Stimulated activated effector memory CD8-positive, alpha-beta T cell treated with anti-CD3 and anti-CD28 coated beads, Interleukin-12 subunit alpha, Interleukin-12 subunit beta, amount 100 ng/mL, for 72 hours (primary cell): ENCODE measurements around the gene LINGO4.
A peak's percentile ranks its signal among the peaks of the same experiment; 100 is the strongest.

Experiments
- ATAC-seq: fragments of 150-1000 bp; cut with Tn5 transposase; 2 replicates; pipeline ENCODE4 v1.10.0; 2021
- DNase-seq, 2 donors: peaks; one replicate each; pipeline ENCODE4 v3.0.0; 2021 to 2022; ENCODE audit warnings: low spot score in 2 of 2
- H3K27ac Mint-ChIP-seq: one replicate; pipeline ENCODE4 v1.8.0; 2022; ENCODE audit warnings: mild to moderate bottlenecking, mixed read lengths
- H3K36me3 Mint-ChIP-seq: one replicate; pipeline ENCODE4 v1.8.0; 2022; ENCODE audit warnings: mild to moderate bottlenecking, mixed read lengths
- H3K4me1 Mint-ChIP-seq: one replicate; pipeline ENCODE4 v1.8.0; 2022; ENCODE audit warnings: mixed read lengths
- H3K4me3 Mint-ChIP-seq: one replicate; pipeline ENCODE4 v1.8.0; 2022; ENCODE audit warnings: mild to moderate bottlenecking, mixed read lengths
- H3K9me3 Mint-ChIP-seq: one replicate; pipeline ENCODE4 v1.8.0; 2022; ENCODE audit warnings: mixed read lengths

LINGO4 gene

DNA sequence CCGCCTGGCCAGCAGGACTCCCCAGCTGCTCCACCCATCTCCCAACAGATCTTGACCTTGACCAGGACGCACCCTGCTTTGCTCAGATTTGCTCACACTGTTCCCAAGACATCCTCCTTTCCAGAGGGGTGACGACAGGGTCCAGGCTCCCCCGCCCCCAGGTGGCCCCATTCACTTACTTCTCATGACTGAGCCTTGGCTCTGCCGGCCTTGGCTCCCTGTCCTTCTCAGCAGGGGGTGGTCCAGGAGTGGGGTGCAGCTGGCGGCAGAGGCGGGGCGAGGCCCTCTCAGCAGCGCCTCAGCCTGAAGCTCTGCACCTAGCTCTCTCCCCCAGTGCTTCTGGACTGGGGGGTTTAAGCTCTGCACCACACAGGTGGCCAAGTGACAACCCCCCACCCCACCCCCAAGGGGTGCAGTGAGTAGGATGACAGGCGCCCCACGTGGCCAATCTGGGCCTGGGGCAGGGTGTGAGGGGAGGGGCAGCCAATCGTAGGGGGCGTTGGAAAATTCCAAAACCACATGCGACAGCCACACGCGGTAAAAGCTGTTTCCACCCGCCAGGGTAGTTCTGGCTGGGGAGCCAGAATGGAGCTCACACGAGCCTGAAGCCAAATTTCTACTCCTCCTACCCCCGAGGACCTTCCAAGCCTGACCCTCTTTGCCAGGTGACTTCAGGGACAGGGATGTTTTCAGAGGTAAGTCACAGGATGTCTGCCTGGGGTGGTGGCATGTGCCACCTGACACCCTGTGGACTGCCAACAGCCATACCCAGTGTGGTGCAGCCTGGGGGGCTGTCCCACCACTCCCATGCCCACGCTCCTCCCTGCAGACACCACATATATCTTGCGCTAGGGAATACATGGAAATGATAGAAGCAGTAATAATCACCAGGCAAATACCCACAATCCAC, 20.8 kb upstream of the LINGO4 start:
- Mint-ChIP-seq H3K27ac (peak overlapping the region; percentile 92), H3K9me3 (no peaks in the 10 kb centered on the region), H3K36me3 (peaks cover 5% of the 10 kb centered on the region), H3K4me3 (peak overlapping the region; percentile 75), H3K4me1 (peaks cover 93% of the 10 kb centered on the region)
- DNase-seq (no peak), ATAC-seq (peak; percentile 20)

DNA sequence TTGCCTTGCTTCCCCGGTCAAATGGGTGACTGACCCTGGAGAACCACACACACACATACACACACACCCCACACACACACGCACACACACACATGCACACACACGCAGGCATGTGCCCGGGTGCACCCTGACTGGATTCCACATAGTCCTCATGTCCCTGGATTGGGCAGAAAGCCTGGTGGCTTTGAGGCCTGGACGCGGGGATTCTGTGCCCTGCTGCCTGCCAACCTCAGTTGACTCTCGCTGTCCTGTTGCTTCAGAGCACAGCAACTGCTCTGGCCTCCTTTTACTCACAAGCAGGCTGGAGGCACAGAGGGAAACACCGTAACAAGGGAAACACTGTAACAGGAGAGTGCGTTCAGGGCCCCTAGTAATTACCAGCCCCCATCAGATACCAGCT, 20.0 kb upstream of the LINGO4 start:
- Mint-ChIP-seq H3K4me3 (peak overlapping the region; percentile 75), H3K27ac (peak overlapping the region; percentile 92), H3K9me3 (no peaks in the 10 kb centered on the region), H3K4me1 (peaks cover 93% of the 10 kb centered on the region), H3K36me3 (peaks cover 5% of the 10 kb centered on the region)
- DNase-seq = no peak
- no peak for ATAC-seq

DNA sequence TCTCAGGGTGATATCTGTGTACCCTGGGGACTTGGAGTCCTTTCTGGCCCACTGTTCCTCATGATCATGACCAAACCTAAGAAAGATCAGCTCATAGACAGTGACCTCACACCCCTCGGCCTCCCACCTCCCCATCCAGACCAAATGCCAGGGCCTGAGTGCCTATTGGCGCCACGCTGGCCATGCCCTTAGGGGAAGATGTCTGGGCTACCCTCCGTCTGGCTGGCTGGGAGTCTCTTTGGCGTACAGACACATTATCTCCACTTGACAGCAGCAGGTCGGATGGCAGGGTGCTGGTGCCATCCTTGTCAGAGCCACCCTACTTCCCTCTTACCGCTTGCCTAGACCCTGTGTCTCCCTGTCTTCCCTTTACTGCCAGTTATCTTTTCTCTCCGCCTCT, 18.0 kb upstream of the LINGO4 start:
- DNase-seq (no peak), ATAC-seq (no peak)
- peak overlapping the region; percentile 75 for H3K4me3 Mint-ChIP-seq
- H3K27ac Mint-ChIP-seq = peak overlapping the region; percentile 92
- peaks cover 5% of the 10 kb centered on the region for H3K36me3 Mint-ChIP-seq
- no peaks in the 10 kb centered on the region for H3K9me3 Mint-ChIP-seq
- H3K4me1 Mint-ChIP-seq = peaks cover 93% of the 10 kb centered on the region

DNA sequence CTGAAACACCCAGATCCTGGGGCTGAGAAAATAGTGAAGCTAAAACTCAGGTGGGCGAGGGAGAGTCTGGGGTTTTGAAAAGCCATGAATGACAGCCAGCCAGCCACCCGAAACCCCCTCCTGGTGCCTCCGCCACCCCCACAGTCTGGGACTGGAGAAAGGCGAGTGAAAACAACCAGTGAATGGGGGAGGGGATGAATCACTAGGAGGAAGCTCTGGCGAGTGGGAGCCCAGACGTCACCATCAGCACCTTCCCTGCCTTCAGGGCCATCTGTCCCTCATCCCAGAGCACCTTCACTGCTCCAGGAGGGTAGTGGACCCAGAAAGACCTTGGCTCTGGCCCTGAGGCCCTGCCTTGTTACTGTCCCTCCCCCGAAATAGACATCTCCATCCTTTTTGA, 17.2 kb upstream of the LINGO4 start:
- DNase-seq = no peak
- ATAC-seq = peak; percentile 46
- Mint-ChIP-seq H3K27ac (peak overlapping the region; percentile 92), H3K4me3 (peak overlapping the region; percentile 75), H3K4me1 (peaks cover 93% of the 10 kb centered on the region), H3K36me3 (peaks cover 5% of the 10 kb centered on the region), H3K9me3 (no peaks in the 10 kb centered on the region)

DNA sequence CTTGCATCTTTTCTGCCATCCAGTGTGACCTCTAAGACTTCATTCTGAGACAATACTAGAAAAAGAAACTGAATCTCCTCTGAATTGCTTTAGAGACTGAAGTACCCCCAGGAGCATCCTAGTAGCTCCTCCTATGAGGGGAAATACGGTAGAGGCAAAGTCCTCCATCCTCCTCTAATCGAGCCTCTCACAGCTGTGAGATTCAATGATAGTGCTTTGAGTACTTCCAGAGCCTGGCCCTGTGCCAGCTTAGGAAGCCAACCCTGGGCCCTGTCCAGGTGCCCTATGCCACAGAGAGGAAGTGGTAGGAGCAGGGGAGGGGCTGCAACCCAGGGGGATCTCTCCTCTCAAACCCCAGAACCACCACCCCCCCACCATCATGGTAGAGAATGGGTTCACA, 15.7 kb upstream of the LINGO4 start:
- Mint-ChIP-seq H3K4me3 (peak overlapping the region; percentile 75), H3K36me3 (peaks cover 17% of the 10 kb centered on the region), H3K4me1 (peaks cover 100% of the 10 kb centered on the region), H3K27ac (peak overlapping the region; percentile 92), H3K9me3 (no peaks in the 10 kb centered on the region)
- no peak for DNase-seq
- ATAC-seq = no peak

DNA sequence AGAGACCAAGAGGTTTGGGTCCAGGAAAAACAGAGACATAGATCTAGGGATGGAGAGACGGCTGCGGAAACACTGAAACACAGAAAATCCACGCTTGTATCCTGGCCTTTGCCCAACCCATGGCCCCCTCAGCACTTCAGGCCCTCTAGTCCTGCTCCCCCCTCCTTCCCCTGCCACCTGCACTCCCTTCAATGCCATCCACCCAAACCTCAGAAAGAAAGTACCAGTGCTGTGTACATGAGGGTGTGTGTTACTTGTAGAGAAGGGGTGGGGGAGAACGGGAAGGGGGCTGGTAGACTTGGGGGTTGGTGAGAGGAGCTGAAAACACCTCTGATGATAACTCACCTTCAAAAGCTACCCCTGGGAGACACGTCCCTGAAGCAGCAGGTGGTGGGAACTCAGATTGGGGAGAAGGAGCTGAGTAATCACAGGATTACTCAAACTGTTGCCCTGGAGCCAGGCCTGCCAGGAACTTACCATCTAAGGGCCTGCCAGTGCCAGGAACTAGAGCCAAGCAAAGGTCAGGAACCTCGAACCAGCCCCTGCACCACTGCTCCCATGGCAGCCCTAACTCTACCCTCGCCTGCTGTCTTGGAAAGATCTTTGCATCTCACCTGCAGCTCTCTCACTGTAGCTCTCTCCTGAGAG, 14.9 kb upstream of the LINGO4 start:
- no peaks in the 10 kb centered on the region for H3K9me3 Mint-ChIP-seq
- H3K4me3 Mint-ChIP-seq = peak overlapping the region; percentile 75
- H3K36me3 Mint-ChIP-seq = peaks cover 21% of the 10 kb centered on the region
- ATAC-seq = peak; percentile 45
- no peak for DNase-seq
- peaks cover 100% of the 10 kb centered on the region for H3K4me1 Mint-ChIP-seq
- peak overlapping the region; percentile 92 for H3K27ac Mint-ChIP-seq

DNA sequence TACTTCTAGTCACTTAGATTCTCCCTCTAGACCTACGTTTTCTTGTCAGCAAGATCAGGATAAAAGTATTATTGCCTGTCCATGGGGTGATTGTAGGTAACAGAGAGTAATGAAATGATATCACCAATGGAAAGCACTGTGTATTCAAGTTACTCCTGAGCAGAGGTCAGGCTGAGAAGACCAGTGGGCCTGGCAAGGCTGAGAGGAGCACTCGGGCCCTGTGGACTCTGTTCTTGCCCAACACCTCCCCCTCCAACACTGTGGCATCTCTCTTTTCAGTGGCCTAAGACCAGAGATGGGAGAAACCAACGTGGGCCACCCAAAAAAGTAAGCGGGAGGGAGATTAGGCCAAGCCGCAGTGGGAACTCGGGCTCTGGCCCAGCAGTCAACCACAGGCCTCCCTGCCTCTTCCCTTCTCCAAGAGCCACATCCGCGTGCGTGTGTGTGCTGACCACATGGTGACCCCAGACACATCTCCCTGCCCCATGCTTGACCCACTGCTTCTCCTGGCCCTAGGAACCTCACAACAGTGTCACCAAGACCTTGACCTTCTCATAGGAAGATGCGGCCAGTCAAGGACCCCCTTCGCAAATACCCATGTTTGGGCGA, 14.1 kb upstream of the LINGO4 start:
- H3K9me3 Mint-ChIP-seq = no peaks in the 10 kb centered on the region
- H3K4me1 Mint-ChIP-seq = peaks cover 100% of the 10 kb centered on the region
- peak overlapping the region; percentile 75 for H3K4me3 Mint-ChIP-seq
- ATAC-seq (no peak), DNase-seq (no peak)
- peaks cover 26% of the 10 kb centered on the region for H3K36me3 Mint-ChIP-seq
- H3K27ac Mint-ChIP-seq = peak overlapping the region; percentile 92

DNA sequence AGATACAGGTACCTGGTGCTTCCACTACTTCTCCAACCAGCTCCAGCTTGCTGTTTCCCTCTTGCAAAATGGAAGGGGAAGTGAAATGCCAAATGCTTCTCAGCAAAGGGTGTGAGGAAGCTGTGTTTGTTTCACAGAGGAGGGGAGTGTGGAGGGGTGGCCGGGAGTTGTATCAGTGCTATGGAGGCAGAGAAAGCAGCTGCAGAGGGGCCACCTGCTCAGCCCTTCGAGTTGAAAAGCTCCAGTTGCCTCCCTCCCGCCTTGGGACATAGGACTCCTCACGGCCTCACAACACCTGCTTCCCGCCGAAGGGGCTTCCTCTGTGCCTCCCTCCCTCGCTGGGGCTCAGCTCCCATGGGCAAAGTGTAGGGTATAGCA, 12.1 kb upstream of the LINGO4 start:
- Mint-ChIP-seq H3K36me3 (peaks cover 43% of the 10 kb centered on the region), H3K4me3 (peak overlapping the region; percentile 75), H3K4me1 (peaks cover 98% of the 10 kb centered on the region), H3K9me3 (no peaks in the 10 kb centered on the region), H3K27ac (peak overlapping the region; percentile 86)
- ATAC-seq = no peak
- no peak for DNase-seq

DNA sequence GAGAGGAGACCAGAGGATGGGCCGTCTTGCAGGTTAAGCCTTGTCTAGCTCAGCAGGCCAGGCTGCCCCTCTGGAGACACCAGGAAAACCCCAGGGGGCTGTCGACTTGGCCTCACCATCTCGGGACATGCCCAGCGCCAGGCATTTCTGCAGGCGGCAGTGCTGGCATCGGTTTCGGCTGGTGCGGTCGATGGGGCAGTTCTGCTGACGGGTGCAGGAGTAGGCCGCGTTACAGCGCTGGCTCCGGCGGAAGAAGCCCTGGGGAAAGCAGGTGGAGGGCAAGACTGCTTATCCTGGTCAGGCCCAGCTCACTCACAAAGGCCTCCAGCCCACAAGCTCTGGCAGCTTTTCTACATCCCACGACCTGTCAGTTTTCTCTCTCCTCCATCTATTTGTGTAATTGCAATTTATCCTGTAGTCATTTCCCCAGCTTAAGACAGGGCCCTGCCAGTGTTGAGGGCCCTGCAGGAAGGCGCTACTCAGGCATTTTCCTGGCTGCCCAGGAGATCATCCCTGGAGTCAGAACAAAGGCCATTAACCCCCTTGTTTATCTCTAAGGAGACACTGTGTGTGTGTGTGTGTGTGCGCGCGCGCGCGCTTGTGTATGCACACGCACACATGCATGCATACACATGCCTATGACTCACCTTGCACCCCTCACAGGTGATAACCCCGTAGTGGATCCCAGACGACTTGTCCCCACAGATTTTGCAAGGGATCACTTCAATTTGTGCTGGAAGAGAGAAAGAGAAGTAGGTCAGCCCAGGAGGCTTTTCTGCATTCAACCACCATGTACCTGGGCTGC, 11.5 kb upstream of the LINGO4 start:
- H3K4me3 Mint-ChIP-seq = peak overlapping the region; percentile 75
- DNase-seq = no peak
- ATAC-seq = peak; percentile 6
- peaks cover 93% of the 10 kb centered on the region for H3K4me1 Mint-ChIP-seq
- peaks cover 49% of the 10 kb centered on the region for H3K36me3 Mint-ChIP-seq
- H3K9me3 Mint-ChIP-seq = no peaks in the 10 kb centered on the region
- peak overlapping the region; percentile 86 for H3K27ac Mint-ChIP-seq

DNA sequence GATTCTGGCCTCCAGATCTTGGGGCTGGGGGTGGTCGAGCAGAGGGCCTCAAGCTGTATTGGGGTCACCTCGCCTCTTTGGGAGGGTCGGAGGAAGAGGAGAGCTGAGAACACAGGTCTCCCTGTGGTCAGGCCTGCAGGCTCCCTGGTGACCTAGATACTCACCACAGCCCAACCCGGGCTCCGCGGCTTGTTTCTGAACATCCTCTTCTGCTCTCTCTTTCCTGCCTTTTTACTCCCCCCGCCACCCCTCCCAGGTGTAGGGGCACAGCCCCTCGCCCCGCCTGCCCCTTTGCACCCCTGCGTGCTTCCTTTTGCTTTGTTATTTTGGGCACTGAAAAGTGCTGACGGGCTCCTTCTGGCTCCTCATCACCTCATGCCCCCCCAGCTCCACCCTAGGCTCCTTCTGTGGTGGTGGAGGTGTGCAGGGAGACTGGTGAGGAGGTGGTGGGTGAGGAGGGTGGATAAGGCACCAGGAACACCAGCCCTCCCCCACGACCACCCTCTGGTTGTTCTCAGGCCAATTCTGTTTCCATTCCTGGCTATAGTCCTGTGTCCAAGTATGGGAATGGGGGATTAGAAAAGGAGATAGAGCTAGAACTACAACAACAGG, 10.6 kb upstream of the LINGO4 start:
- DNase-seq (no peak), ATAC-seq (peak; percentile 39)
- peaks cover 58% of the 10 kb centered on the region for H3K36me3 Mint-ChIP-seq
- H3K4me1 Mint-ChIP-seq = peaks cover 90% of the 10 kb centered on the region
- H3K27ac Mint-ChIP-seq = peak overlapping the region; percentile 86
- H3K9me3 Mint-ChIP-seq = no peaks in the 10 kb centered on the region
- peak overlapping the region; percentile 75 for H3K4me3 Mint-ChIP-seq

DNA sequence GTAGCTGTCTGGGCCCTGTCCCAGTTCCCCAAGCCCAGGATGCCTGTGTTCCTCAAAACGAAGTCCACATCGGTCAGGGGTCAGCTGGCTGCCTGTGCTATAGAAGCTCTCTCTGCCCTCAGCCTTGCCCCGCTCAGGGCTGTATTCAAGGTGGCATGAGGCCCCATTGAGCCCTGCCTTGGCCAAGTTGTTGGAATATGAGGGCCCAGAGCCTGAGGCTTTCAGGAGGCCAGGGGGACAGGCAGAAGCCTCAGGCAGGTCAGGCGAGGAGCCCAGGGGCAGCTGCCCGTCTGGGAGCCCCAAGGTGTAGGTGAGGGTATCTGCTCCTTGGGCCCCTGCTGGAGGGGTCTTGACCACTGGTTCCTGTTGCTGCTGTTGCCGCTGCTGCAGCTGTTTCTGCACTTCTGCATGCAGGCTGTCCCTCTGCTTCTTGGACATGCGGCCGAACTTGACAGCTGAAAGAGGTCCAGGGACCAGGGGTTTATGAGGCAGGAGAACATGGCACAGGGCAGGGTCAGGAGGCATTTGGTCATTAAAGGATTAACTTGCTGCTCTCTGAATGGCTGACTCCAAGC, 9.8 kb upstream of the LINGO4 start:
- DNase-seq (no peak), ATAC-seq (no peak)
- peak overlapping the region; percentile 75 for H3K4me3 Mint-ChIP-seq
- peaks cover 84% of the 10 kb centered on the region for H3K4me1 Mint-ChIP-seq
- peak overlapping the region; percentile 86 for H3K27ac Mint-ChIP-seq
- H3K9me3 Mint-ChIP-seq = no peaks in the 10 kb centered on the region
- peaks cover 66% of the 10 kb centered on the region for H3K36me3 Mint-ChIP-seq

DNA sequence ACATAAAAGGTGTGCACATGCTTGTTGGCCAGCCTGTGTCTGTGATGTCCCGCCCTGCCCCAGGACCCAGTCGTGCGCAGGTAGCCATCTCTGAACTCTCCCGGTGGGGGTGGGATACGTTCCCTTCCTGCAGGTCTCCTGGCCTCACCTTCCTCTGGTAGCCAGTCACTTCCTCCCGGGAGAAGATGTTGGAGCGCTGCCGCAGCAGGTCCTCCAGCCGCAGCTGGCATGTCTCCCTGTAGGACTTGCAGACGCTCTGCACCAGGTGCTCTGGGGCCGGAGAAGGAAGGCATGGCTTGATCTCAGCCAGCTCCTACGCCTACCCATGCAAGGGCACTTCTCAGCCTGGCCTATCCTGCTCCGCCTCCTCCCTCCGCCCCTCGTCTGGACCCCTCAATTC, 9.2 kb upstream of the LINGO4 start:
- ATAC-seq = no peak
- H3K27ac Mint-ChIP-seq = peak overlapping the region; percentile 86
- peaks cover 71% of the 10 kb centered on the region for H3K36me3 Mint-ChIP-seq
- no peaks in the 10 kb centered on the region for H3K9me3 Mint-ChIP-seq
- H3K4me3 Mint-ChIP-seq = no peak overlapping the region
- peaks cover 81% of the 10 kb centered on the region for H3K4me1 Mint-ChIP-seq
- DNase-seq = no peak

DNA sequence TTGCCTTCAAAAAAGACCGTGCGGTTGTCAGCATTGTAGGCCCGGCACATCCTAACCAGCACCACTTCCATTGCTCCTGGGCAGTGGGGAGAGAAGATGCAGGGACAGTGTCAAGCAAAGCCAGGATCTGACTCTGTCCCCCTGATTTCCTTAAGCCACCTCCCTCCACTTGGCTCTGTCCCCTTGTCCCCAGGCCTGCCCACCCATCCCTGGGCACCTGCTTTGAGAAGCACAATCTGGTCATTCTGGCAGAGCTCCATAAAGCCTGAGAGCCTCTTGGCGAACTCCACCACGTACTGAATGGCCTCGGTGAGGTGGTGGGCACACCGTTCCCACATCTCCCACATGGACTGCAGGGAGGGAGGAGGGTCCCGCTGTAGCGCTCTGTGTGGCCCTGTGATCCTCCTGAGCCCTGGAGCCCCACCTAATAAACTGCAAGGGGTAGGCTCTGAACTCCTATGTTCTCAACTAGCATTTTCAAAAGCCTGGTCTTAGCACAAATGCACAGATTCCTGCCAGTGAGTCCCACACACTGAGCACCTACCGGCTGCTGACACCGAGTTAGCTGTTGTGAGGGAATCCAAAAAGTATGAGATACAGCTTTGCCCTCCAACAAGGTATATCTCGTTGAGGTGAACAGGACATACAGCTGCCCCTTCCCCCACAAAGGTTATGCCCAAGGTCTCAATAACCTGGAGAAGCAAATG, 8.2 kb upstream of the LINGO4 start:
- Mint-ChIP-seq H3K27ac (peak overlapping the region; percentile 86), H3K4me3 (no peak overlapping the region), H3K4me1 (peaks cover 71% of the 10 kb centered on the region), H3K9me3 (no peaks in the 10 kb centered on the region), H3K36me3 (peaks cover 78% of the 10 kb centered on the region)
- DNase-seq (no peak), ATAC-seq (no peak)

DNA sequence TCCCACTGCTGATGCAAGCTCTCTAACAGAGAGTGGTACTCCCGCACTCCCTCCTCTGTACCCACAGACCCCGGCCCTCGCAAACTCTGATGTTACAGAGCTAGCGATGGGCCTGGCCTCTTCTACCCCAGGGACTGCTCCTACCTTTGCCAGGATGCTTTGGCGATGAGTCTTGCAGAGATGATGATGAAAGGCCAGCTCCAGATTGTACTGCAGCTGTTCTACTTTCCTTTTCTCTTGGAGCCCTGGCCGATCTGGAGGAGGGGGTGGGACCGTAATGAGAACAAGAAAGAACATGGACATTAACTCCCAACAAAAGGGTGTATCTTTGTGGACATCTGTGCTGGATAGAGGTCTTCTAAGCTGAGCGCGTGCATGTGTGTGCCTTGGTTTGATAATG, 6.0 kb upstream of the LINGO4 start:
- H3K4me1 Mint-ChIP-seq = peaks cover 49% of the 10 kb centered on the region
- DNase-seq (no peak), ATAC-seq (no peak)
- H3K4me3 Mint-ChIP-seq = no peak overlapping the region
- H3K9me3 Mint-ChIP-seq = no peaks in the 10 kb centered on the region
- peaks cover 80% of the 10 kb centered on the region for H3K36me3 Mint-ChIP-seq
- peak overlapping the region; percentile 60 for H3K27ac Mint-ChIP-seq
